GM18498 (cell line): ENCODE results near the gene IGFL3.
"Not testable (repeated sequence)": the region's sequence is repeated elsewhere in the genome, so short reads cannot be mapped to it uniquely, and the experiment has no call there.

ENCODE experiments used
- ATAC-seq: cut with Tn5 transposase; IDR thresholded peaks from one replicate; pipeline ENCODE4 v1.9.1; 2021; ENCODE audit warnings: mild to moderate bottlenecking, moderate library complexity; ENCODE audit not compliant: unreplicated experiment

IGFL3 gene

GRCh38 chr19:46124638-46125115, at the start of gene IGFL3:
Gene IGFL3, minus strand, starts transcription at chr19:46124688. Its CDS starts 39 bp downstream, at chr19:46124649.
- ATAC-seq, result no peak

DNA sequence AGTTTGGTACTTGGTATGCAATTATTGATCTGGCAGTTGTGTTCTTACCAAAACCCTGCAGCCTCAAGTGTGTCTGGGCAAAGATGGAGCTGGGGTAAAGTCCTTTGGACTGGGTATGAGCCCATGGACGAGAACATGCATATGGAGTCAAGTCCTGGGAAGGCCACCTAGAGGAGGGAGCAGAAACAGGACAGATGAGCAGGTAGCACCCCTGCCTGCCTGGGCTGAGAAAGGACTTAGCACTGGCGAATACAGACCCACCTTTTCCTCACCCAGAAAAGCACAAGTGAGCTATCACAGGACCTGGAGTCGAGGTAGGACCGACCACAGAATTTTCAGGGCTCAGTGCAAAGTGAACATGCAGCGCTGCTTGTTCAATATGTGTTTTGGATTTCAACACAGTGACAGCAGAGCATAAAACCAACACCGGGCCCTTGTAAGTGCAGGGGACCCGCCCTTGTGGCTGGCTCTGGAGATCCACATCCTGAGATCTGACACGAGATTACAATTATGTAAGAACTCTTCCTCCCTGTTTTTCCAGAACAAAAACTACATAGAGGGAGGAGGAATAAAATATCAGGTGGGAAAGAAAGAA, 49.5 kb upstream of the IGFL3 start:
- ATAC-seq, result no peak

DNA sequence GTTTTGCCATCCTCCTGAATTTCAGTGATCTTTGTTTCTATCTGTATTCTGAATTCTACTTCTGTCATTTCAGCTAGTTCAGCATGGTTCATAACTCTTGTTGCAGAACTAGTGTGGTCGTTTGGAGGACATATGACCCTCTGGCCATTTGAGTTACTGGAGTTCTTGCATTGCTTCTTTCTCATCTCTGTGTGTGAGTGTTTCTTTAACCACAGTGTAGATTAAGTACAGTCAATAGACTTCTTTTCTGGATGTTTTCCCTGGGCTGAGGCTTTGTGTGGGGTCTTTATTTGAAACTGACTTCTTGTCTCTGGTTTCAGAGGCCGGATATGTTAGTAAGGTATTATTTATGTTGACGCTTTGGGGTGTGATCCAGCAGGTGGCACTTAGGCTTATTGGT, 38.2 kb upstream of the IGFL3 start:
- ATAC-seq, result no peak

DNA sequence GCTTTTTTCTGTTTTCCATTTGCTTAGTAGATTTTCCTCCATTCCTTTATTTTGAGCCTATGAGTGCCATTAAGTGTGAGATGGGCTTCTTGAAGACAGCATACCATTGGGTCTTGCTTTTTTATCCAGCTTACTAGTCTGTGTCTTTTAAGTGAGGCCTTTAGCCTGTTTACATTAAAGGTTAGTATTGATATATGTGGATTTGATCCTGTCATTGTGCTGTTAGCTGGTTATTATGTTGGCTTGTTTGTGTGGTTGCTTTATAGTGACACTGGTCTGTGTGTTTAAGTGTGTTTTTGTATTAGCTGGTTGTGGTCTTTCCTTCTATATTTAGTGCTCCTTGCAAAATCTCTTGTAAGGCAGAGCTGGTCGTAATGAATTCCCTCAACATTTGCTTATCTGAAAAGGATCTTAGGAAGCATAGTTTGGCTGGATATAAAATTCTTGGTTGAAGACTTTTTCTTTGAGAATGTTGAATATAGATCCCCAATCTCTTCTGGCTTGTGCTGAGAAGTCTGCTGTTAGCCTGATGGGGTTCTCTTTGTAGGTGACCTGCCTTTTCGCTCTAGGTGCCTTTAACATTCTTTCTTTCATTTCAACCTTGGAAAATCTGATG, 37.3 kb upstream of the IGFL3 start:
- not testable (repeated sequence) for ATAC-seq

DNA sequence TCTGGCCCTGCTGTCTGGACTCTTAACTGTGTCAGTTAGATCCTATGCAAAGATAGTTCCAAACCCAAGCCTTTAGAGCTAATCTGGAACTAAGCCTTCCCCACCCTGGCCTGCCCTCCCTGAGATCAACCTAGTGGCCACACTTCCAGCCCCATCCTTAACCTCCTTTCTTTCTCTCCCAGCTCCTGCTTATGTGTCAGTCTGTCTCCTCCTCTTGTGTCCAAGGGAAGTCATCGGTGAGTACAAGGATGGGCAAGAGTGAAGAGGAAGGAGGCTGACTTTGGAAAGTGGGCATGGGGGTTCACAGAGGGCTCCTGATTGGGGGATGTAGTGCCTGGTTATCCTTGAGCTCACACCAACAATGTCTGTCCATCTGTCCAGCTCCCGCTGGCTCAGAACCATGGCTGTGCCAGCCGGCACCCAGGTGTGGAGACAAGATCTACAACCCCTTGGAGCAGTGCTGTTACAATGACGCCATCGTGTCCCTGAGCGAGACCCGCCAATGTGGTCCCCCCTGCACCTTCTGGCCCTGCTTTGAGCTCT, 35.8 kb upstream of the IGFL3 start:
- no peak for ATAC-seq

DNA sequence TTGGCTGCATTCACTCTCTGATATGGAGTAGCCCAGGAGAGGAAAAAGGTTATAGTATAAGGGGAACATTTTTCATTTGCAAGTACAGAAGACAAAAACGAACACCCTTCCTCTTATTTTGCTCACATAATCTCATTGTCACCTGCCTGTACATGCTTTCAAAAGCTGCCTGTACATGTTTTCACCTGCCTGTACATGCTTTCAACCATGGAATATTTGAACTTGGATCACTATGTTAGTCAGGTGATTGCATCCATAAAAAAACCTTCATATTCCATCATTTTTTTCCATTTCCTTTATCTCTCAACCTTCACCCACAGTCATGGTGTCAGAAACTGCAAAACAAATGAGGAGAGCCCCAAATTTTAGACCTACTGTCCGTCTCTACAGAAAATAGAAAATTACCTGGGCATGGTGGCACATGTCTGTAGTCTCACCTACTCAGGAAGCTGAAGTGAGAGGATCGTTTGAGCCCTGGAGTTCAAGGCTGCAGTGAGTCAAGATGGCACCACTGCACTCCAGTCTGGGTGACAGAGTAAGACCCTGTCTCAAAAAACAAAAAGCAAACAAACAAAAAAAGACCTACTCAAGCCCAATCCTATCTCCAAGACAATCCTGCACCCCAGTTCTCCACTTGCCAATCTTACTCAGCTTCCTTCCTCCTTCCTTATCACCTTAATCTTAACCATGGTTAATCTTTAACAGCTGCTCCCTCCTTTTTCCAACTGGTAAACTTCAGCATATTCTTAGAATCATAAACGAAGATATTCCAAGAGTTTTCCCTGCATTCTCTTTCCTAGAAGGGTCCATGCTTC, 35.1 kb upstream of the IGFL3 start:
- no peak for ATAC-seq

DNA sequence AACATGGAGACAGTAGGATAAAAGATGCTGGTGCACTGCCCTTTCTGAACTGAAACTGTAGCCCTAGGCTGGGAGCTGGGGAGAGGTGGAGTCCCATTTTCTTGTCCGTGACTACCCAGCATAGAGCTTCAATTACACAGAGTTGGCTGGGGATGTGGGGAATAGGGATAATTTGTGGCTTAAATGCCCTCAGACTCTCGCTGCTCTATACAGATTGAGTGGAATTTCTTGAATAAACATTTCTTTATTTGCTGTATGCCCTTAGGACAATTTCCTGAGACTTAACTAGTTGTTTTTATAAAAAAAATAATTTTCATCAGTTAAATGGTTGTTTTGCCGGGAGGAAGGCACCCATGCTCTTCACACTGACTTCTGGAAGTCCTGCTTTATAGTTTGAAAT, 30.7 kb upstream of the IGFL3 start:
- ATAC-seq, result no peak

- no peak for ATAC-seq
Observed at GRCh38 chr19:46150606-46151005, 26.1 kb upstream of the IGFL3 start.

DNA sequence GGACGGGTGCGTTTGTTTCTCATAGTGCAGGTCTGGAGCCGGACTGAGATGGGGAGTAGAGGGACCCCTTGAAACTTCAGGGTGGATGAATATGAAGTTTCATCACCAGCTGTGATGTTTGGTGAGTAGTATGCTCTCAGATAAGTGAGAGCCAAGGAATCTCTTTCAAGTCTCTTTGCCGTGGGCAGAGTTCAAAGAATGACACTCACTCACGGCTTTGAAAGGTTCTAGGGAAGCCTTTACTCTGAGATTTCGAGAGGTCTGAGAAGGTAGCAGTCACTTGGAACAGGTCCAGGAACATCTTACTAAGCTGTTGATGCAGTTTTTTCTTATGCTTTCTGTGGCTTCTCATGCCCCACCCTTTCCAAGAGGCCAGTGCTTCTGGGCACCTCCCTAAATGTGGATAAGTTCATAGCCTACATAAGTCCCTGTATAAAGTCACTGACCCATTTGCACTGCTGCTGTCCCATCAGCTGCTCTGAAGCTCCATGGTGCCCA, 23.4 kb upstream of the IGFL3 start, which contains the start of gene IGFL2:
Gene IGFL2 (plus strand): TSS at position 448 of the 498 bp plus-strand sequence. CDS start 41 bp downstream, at position 489.
- ATAC-seq, result no peak

DNA sequence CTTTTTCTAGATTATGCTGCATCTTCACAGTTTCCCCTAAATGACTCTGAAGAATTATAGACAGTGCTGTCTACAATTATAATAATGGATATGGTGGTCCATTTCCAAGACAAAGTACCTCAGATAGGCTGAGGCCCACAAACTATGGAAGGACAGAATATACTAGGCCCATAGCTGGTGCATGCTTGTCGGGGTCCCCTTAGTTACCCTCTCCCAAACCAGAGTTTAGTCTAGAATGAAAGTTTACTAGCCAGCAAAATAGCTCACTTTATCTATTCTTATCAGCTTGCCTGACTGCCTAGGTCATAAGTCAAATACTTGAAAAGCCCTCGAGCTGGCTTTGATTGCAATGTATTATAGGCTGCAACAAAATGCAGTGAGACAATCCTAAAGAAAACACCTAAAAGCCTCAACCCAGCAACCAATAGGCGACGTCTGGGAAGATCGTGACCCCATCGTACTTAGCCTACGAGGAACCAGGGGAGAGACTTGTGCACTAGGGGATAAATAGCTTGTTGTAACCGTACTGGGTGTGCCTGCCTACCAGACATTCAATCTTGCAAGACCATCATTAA, 22.8 kb upstream of the IGFL3 start:
- no peak for ATAC-seq

DNA sequence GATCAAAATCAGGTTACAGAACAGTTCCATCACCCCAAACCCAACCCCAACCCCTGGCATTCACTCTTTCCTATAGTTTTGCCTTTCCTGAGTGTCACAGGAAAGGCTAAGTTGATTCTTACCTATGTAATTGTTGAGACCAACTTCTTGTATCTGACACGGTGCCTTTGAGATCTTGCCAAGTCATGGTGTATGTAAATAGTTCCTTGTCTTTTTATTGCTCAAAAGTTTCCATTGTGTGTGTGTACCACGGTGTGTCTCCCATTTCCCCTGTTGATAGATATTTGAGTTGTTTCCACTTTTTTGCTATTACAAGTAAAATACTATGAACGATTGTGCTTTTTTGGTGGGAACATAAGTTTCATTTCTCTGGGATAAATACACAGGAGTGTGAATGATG, 20.3 kb upstream of the IGFL3 start:
- ATAC-seq, result no peak

GRCh38 chr19:46142294-46142693, 17.8 kb upstream of the IGFL3 start:
- ATAC-seq, result no peak

DNA sequence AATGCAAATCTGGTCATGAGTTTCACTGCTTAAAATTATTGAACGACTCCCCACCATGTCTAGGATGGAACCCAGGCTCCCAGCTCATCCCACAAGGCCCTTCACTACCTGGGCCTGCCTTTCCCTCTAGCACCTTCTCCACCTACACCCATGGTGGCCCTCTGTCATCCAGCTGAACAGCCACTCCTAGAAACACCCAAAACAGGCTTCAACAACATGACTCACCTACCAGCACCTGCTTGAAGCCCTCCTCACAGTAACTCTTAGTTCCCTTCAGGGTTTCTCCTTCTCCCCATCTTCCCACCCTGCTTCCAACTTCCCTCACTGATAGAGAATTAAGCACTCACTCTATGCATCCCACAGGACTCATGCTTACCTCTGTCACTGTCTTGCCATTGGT, 16.9 kb upstream of the IGFL3 start:
- ATAC-seq, result no peak

- ATAC-seq, result no peak
Observed at GRCh38 chr19:46137915-46138473, 13.5 kb upstream of the IGFL3 start.

- ATAC-seq, result no peak
Observed at GRCh38 chr19:46134527-46134926, 10.0 kb upstream of the IGFL3 start.

DNA sequence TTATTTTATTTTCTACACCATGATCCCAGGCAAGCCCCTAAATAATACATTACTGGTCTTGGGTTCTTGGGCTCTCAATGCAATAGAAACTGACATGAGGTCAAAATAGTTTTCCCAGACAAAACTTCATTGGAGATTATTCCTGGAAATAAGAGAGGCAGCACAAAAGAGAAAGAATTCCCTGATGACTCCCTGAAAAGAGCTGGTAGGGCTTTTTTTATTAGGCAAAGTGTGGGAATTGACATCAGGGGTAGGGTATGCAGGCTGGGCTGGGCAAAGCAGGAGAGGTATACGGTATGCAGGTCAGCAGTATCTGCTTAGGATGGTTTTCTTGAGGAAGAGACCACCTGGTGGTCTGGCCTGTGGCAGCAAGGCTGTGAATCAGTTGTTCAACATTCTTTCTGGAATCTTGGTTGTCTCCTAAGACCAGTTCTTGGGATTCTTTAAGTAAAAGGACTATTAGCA, 9.3 kb upstream of the IGFL3 start:
- no peak for ATAC-seq

- no peak for ATAC-seq
Observed at GRCh38 chr19:46133101-46133627, 8.7 kb upstream of the IGFL3 start.

GRCh38 chr19:46132508-46133100, 8.1 kb upstream of the IGFL3 start:
- no peak for ATAC-seq

DNA sequence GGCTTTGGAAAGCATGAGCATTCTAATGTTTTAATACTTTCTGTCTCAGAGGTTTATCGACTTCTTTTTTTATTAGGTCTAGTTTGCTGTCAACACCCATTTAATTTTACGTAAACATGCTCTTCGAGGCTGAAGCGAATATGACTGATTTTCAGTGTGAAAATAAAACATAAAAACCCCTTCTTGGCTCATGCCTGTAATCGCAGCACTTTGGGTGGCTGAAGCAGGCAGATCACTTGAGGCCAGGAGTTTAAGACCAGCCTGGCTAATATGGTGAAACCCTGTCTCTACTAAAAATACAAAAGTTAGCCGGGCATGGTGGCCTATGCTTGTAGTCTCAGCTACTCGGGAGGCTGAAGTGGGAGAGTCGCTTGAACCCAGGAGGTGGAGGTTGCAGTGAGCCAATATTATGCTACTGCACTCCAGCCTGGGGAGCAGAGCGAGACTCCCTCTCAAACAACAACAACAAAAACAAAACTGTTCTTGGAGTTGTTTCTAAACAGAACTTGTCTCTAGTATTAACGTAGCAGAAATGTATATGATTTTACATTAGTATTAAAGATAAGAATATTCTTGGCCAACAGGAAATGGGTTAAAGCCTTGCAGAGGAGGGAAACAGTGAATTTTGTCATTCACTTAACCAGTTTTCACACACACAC, 7.1 kb upstream of the IGFL3 start:
- ATAC-seq, result no peak
